Esophagus muscularis mucosa (tissue), 4 donors: Measurements from ENCODE around the gene HIKESHI.

Source experiments
- EP300 ChIP-seq: sonication (generic); formaldehyde crosslinking; IDR thresholded peaks from one replicate; pipeline ENCODE4 v1.6.1; 2017; ENCODE audit warnings: antibody characterized with exemption
- POLR2A ChIP-seq: fragments of 450-650 bp; IDR thresholded peaks from one replicate; pipeline ENCODE4 v1.6.1; 2017; ENCODE audit warnings: antibody characterized with exemption, moderate library complexity, mild to moderate bottlenecking, low read depth
- POLR2AphosphoS5 ChIP-seq, 2 donors: sonication (generic); formaldehyde crosslinking; IDR thresholded peaks; one replicate each; pipeline ENCODE4 v1.6.1; 2017; ENCODE audit warnings: antibody characterized with exemption in 2 of 2
- TF ChIP-seq, protein P1 (sequence below), 3 experiments: fragments of 200-600 bp in 2 of 3; fragments of 450-650 bp in 1 of 3; sonication (generic) in 2 of 3; IDR thresholded peaks; one replicate each; pipeline ENCODE4 v1.5.1; 2017 to 2019; ENCODE audit warnings: antibody characterized with exemption in 3 of 3, mild to moderate bottlenecking in 2 of 3, moderate library complexity in 1 of 3

DNA sequence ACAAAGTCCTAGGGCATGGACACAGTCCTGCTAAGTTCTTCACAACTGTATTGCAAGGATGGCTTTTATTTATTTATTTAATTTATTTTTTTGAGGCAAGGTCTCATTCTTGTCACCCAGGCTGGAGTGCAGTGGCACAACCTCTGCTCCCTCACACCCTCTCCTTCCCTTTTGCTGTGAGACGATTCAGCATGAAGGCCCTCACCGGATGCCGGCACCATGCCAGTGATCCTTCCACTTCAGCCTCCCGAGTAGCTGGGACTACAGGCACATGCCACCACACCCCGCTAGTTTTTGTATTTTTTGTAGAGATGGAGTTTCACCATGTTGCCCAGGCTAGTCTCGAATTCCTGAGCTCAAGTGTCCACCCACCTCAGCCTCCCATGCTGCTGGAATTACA, 39.7 kb upstream of the HIKESHI start:
- TF ChIP-seq POLR2A (no peak), POLR2AphosphoS5 (IDR thresholded peaks at IDR 0.05) (no peak), EP300 (no peak)
- TF ChIP-seq, protein P1, sequence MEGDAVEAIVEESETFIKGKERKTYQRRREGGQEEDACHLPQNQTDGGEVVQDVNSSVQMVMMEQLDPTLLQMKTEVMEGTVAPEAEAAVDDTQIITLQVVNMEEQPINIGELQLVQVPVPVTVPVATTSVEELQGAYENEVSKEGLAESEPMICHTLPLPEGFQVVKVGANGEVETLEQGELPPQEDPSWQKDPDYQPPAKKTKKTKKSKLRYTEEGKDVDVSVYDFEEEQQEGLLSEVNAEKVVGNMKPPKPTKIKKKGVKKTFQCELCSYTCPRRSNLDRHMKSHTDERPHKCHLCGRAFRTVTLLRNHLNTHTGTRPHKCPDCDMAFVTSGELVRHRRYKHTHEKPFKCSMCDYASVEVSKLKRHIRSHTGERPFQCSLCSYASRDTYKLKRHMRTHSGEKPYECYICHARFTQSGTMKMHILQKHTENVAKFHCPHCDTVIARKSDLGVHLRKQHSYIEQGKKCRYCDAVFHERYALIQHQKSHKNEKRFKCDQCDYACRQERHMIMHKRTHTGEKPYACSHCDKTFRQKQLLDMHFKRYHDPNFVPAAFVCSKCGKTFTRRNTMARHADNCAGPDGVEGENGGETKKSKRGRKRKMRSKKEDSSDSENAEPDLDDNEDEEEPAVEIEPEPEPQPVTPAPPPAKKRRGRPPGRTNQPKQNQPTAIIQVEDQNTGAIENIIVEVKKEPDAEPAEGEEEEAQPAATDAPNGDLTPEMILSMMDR (IDR thresholded peaks at IDR 0.05) = no peak
